Adrenal gland (tissue), 12 donors: ENCODE results near the gene TTF1. TPM values are rescaled to one million over a fixed set of nuclear protein-coding genes. Genes with fewer than 3 reads are reported as not detected.

Experiments
- DNase-seq, 7 donors: peaks; one replicate each; pipeline ENCODE4 v3.0.0-alpha.2; 2019 to 2020
- H3K27ac ChIP-seq, 5 donors: fragments of 200-600 bp; sonication (generic) in 4 of 5; 1 replicate in 3 of 5; 2 replicates in 2 of 5; pipeline versions ENCODE4 v1.5.1 to v1.8.0; 2016 to 2020; ENCODE audit warnings: mild to moderate bottlenecking in 1 of 5
- H3K27me3 ChIP-seq: fragments of 200-600 bp; 2 replicates; pipeline ENCODE4 v1.8.0; 2021
- H3K36me3 ChIP-seq, 2 donors: fragments of 200-600 bp; replicated peaks in 1 of 2; 1 replicate in 1 of 2; 2 replicates in 1 of 2; pipeline versions ENCODE4 v1.5.1 to v1.8.0; 2018 to 2022
- H3K4me1 ChIP-seq, 2 donors: fragments of 200-600 bp; replicated peaks in 1 of 2; 1 replicate in 1 of 2; 2 replicates in 1 of 2; pipeline versions ENCODE4 v1.5.1 to v1.8.0; 2018 to 2021
- H3K4me3 ChIP-seq, 4 donors: fragments of 200-600 bp; sonication (generic) in 3 of 4; one replicate each; pipeline ENCODE4 v1.5.1; 2016 to 2018
- H3K9me3 ChIP-seq, 3 donors: fragments of 200-600 bp; sonication (generic) in 1 of 3; replicated peaks in 1 of 3; 1 replicate in 2 of 3; 2 replicates in 1 of 3; pipeline versions ENCODE4 v1.5.1 to v1.8.0; 2016 to 2021
- POLR2A ChIP-seq, 2 donors: fragments of 450-650 bp; IDR thresholded peaks; one replicate each; pipeline ENCODE4 v1.6.1; 2017; ENCODE audit warnings: antibody characterized with exemption in 2 of 2, mild to moderate bottlenecking in 2 of 2, moderate library complexity in 1 of 2
- WGBS, 4 donors: extraction: QIAGEN DNeasy Blood & Tissue Kit in 2 of 4; methylation state at CpG; one replicate each; pipeline versions ENCODE4 v1.1.5 to v1.1.7; 2013 to 2017; 5-methylcytosine and 5-hydroxymethylcytosine counted together
- intact Hi-C, 2 donors: fragments of 100-400 bp; cut with DNase I; formaldehyde crosslinking; loops; one replicate each; pipeline versions ENCODE4 v1.14.1 to v1.15.0; 2022 to 2023
- polyA plus RNA-seq, 3 donors: library from polyadenylated mRNA; stranded (reverse); fragments of 200-250 nt in 2 of 3; fragments of 350-450 nt in 1 of 3; fragmentation: Illumina TruSeq in 1 of 3; extraction: RNeasy Lipid Tissue Mini Kit (QIAGEN cat#74804) in 1 of 3; gene quantifications; one replicate each; pipeline ENCODE4 v1.2.3, GENCODE V29; 2013 to 2014
- total RNA-seq, 9 donors: library from RNA; depleted of rRNA in 4 of 9; stranded (reverse); fragments of >200 nt in 4 of 9; fragments of 120-200 nt in 1 of 9; fragmentation: NEBNext Ultra II Directional in 1 of 9; extraction: Animal tissue kit (Norgen Biotek cat#: 25700) in 1 of 9; gene quantifications; one replicate each; pipeline versions ENCODE4 v1.1.0 to v1.2.4, GENCODE V29; 2013 to 2023
- TF ChIP-seq, protein P1 (sequence below), 6 experiments: fragments of 450-650 bp in 4 of 6; fragments of 200-600 bp in 2 of 6; sonication (generic) in 1 of 6; IDR thresholded peaks; 1 replicate in 5 of 6; 2 replicates in 1 of 6; pipeline versions ENCODE4 v1.5.1 to v1.8.0; 2016 to 2021; ENCODE audit warnings: antibody characterized with exemption in 6 of 6, mild to moderate bottlenecking in 2 of 6, moderate library complexity in 1 of 6
- donor health status: healthy with polysubstance abuse.
- donor health status: Bipolar disorder and iron deficiency.
- donor health status: DM: yes; HTN: yes; CAD: no.
- donor health status: DM: no; HTN: no; CAD: no.
- donor health status: DM: no; HTN: no; CAD: no.
- donor health status: DM: yes; HTN: yes; CAD: no.

TTF1 gene
- total and polyA plus RNA-seq, 12 donors = 6.9 to 18.7 (median 10.1) TPM

DNA sequence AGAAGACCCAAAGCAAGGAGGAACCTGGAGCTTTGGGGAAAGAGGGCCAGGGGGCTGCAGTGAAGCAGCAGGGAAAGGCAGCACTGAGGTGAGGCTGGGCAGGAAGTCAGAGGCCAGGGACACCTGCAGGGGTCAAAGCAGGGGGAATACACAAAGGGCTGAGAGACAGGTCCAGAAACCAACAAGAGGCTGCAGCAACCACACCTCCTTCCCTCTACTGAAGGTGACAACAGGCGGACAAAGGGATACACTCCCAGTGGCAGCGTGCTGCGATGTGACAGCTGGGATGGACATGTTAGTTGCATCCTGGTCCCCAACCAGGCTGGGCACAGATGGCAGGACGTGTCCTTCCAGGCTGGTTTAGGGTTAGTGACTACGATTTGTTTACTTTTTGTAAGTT is 15.9 kb upstream of the TTF1 start:
- WGBS, 4 donors = 43 to 63% (median 57%) methylated on average over 4 to 5 of the region's 5 CpGs
- DNase-seq = no peak
- intact Hi-C loops = no loop called here
- H3K9me3 ChIP-seq = no peaks in the 10 kb centered on the region
- H3K4me3 ChIP-seq = no peak overlapping the region
- H3K27me3 ChIP-seq = peaks cover 33% of the 10 kb centered on the region
- H3K4me1 ChIP-seq = no peaks in the 10 kb centered on the region
- no peak for TF ChIP-seq POLR2A (IDR thresholded peaks at IDR 0.05)
- TF ChIP-seq, protein P1, sequence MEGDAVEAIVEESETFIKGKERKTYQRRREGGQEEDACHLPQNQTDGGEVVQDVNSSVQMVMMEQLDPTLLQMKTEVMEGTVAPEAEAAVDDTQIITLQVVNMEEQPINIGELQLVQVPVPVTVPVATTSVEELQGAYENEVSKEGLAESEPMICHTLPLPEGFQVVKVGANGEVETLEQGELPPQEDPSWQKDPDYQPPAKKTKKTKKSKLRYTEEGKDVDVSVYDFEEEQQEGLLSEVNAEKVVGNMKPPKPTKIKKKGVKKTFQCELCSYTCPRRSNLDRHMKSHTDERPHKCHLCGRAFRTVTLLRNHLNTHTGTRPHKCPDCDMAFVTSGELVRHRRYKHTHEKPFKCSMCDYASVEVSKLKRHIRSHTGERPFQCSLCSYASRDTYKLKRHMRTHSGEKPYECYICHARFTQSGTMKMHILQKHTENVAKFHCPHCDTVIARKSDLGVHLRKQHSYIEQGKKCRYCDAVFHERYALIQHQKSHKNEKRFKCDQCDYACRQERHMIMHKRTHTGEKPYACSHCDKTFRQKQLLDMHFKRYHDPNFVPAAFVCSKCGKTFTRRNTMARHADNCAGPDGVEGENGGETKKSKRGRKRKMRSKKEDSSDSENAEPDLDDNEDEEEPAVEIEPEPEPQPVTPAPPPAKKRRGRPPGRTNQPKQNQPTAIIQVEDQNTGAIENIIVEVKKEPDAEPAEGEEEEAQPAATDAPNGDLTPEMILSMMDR (IDR thresholded peaks at IDR 0.05) = no peak
- no peaks in the 10 kb centered on the region for H3K36me3 ChIP-seq
- no peak overlapping the region for H3K27ac ChIP-seq

DNA sequence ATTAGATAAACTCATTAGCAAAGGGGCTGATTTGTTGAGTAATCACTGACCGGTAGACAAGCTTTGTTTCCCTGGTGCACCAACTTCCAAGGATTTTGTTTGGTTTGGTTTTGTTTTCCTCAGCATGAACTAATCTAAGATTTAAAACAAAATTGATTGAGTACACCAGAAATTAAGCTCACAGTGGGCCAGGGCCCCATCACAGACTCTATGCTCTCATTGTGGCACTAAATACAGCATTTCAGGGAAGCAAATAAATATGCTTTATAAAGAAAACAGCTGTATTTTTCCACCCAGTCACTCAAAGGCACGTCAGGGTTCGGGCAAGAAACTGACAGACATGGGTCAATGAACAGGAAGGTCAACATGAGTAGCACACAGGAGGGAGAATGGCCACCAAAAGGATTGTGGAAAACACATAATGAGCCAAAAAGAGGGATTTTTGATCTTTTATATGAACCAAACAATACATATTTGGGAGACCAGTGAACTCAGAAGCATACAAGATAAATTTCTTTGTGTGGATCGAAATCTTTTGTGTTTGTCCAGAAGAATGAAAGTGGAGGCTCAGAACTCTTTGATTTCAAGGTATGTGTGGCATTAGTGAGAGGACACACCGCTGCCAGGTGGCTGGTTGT is 12.2 kb upstream of the TTF1 start:
- peaks cover 29% of the 10 kb centered on the region for H3K27me3 ChIP-seq
- no peak for DNase-seq
- intact Hi-C loops = loop anchor here in 1 of 2 donors (10.0 kb wide), 1 partner anchor 156 kb away; no protein-coding TSS in a partner anchor

DNA sequence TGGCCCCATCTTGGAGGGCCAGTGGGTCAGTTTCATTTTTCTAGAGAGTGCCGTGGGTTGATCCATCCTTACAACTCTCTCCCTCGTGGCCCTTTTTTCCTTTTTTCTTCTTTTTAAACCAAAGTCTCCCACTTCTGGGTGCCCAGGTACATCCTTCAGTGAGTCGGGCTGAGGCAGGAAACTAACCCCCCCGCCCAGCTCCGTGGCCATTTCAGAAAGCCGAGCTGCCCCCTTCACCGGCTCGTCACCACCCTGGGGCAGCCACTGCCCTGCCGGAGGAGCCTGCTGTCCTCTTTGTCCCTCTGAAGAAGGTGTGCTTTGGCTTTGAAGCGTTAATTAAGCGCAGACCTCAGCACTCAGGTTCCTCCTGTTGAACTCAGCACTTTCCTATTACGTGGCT is 8.5 kb upstream of the TTF1 start:
- H3K4me3 ChIP-seq = no peak overlapping the region
- H3K4me1 ChIP-seq = peaks cover 0 to 12% of the 10 kb centered on the region in 2 donors
- H3K27me3 ChIP-seq = peaks cover 49% of the 10 kb centered on the region
- H3K36me3 ChIP-seq = no peaks in the 10 kb centered on the region
- intact Hi-C loops = loop anchor here in 1 of 2 donors (10.0 kb wide), 1 partner anchor 160 kb away; no protein-coding TSS in a partner anchor
- H3K27ac ChIP-seq = no peak overlapping the region
- DNase-seq = no peak
- TF ChIP-seq, protein P1 (IDR thresholded peaks at IDR 0.05) = no peak
- no peak for TF ChIP-seq POLR2A (IDR thresholded peaks at IDR 0.05)
- WGBS, 4 donors = 30 to 44% (median 42%) methylated on average over 9 to 12 of the region's 12 CpGs
- no peaks in the 10 kb centered on the region for H3K9me3 ChIP-seq

More for the DNA sequence above, 12.2 kb upstream of the TTF1 start:
- H3K9me3 ChIP-seq = no peaks in the 10 kb centered on the region
- TF ChIP-seq, protein P1 (IDR thresholded peaks at IDR 0.05) = no peak
- no peak for TF ChIP-seq POLR2A (IDR thresholded peaks at IDR 0.05)
- H3K4me1 ChIP-seq = no peaks in the 10 kb centered on the region
- H3K4me3 ChIP-seq = no peak overlapping the region
- H3K36me3 ChIP-seq = no peaks in the 10 kb centered on the region
- WGBS, 4 donors = 61 to 74% (median 74%) methylated on average over 5 of the region's 5 CpGs
- H3K27ac ChIP-seq = no peak overlapping the region

DNA sequence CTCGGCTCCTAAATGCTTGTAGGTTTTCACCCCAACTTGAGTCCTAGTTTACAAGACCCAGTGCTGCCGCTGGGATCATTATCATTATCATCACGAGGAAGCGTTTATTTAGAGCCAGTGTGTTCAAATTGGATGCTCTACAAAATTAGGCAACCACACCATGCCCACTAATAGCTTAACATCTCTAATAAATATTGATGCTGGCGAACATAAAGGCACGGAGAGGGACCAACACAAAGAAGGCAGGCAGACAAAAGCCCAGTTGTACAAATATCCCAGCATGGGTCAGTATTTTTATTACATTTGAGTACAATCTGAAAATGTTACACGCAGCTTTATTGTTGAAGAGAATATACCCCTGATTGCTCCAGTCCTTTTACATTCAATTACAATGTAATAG is 8.1 kb upstream of the TTF1 start:
- Histone ChIP-seq H3K9me3 (no peaks in the 10 kb centered on the region), H3K4me3 (no peak overlapping the region), H3K4me1 (peaks cover 0 to 17% of the 10 kb centered on the region in 2 donors), H3K36me3 (no peaks in the 10 kb centered on the region), H3K27ac (no peak overlapping the region), H3K27me3 (peaks cover 51% of the 10 kb centered on the region)
- no peak for DNase-seq
- no peak for TF ChIP-seq POLR2A (IDR thresholded peaks at IDR 0.05)
- TF ChIP-seq, protein P1 (IDR thresholded peaks at IDR 0.05) = no peak
- intact Hi-C loops = loop anchor here (5.0 to 10.0 kb wide), 2 partner anchors 158 to 160 kb away; no protein-coding TSS in a partner anchor
- WGBS, 4 donors = 59 to 70% (median 61%) methylated on average over 7 of the region's 7 CpGs
